ENCODE results near the gene NEURL1.

The NEURL1 gene

GRCh38 chr10:103548581-103549348 lies 55.3 kb downstream of the NEURL1 start:
- no peak for DNase-seq

DNA sequence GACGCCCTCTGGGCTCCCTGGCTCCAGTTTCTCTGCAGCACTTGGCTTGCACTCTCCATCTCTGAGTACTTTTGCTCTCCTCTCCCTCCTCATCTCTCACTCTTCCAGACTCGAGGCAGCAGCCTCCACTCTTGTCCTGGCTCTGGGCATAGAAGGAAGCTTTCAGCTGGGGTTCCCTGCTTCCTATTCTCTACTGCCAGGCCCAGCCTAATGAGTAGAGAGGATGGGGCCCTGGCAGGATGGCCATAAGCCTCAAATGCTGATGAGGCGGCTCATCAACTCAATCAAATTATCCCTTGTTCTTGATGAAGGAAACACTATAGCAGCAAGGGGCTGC lies 55.8 kb downstream of the NEURL1 start:
- no peak for DNase-seq

DNA sequence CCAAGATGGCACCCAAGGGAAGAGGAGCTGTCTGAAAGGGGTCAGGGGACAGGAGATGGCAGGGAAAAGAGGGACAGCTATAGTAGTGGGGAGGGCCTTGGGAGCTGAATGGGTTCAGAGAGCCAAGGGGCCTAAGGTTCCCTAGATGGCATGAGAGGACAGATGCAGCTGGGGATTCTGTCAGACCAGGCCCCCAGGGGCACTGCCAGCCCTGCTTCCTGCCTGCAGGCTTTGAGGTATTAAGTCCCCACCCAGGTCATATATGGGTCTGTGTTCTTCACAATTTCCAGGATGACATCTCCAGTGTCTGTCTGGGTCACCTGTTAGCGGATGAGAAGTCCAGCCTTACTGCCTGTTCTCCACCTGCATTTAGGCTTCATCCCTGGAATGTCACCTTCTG lies 56.7 kb downstream of the NEURL1 start:
- DNase-seq = no peak

DNA sequence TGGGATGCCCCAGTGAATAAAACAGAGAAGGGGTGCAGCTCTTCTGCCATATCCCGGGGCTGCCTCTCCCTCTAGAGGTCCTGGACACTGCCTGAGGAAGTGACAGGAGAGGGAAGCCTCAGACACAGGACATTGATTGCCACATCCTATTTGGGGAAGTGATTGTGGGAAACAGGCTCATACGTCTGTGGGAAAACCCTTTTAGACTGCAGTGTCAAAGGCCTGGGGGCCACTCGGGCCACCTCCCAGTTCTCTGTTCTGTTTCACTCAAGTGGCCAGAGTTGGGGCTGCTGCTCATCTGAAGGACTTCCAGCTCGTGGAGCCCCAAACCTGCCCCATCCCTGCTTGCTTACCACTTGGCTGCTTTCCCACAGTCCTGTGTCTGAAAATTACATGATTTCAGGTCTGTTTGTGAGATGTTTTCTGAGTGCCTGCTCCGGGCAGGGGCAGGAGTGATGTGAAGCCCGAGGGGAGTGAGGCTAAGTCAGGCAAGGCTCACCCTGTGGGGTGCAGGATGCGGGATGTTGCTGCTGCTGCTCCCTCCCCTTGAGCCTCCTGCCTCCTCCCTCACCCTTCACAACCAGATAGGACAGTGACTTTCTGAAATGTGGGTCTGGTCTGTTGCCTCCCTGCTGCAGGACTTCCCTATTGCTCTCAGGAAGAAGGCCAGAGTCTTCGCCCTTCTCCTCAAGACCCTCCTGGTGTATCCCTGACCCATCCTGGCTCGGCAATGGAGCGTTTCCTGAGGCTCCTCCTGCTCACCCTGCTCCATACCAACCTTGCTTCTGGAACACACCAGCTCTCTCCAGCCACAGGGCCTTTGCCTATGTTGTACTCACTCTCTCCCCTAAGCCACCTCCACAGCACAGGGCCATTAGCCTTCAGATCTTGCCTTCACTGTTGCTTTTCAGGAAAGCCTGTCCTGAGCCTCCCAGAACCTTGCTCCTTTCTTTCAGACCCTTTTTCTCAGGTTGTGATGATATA lies 58.4 kb downstream of the NEURL1 start:
- peak; percentile 15 for DNase-seq

DNA sequence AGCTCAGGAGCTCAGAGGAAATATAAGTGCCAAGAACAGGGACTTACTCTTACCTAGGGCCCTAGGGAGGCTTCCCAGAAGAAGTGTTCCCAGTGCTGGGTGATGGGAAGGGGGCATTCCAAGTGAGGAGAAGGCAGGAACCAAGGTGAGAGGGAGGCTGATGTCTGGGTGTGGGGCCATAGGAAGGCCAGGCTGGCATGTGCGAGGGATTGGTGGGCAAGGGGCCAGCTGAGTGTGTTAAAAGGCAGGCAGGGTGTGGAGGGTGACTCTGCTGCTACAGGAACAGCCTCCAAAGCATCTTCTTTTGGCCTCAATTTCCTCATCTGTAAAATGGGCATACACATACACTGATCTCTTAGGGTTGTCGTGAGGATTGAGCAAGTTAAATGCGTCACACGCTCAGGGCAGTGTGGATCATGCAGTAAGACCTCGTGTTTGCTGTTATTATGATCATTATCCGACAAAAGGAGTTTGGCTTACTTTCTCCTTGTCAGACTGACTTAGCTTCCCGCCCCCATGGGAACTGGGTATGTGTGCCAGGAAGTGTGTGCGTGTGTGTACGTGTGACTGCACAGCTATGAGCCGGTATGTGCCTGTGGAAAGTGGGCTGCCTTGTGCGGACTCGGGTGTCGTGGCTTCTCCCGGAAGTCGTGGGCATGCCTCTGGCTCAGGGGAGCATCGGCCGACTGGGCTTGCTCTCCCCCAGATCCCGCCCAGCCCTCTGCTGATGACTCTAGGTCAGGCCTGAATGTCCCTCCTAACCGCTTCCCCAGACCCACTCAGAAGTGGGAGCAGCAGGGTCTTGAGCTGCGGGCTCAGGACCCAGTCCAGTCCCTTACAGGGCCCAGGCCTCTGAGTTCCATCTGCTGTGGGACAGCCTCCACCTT lies 59.6 kb downstream of the NEURL1 start:
- DNase-seq = no peak

GRCh38 chr10:103553743-103554487 lies 60.4 kb downstream of the NEURL1 start:
- DNase-seq = no peak

- no peak for DNase-seq
These were observed 61.2 kb downstream of the NEURL1 start for GRCh38 chr10:103554488-103555324.

DNA sequence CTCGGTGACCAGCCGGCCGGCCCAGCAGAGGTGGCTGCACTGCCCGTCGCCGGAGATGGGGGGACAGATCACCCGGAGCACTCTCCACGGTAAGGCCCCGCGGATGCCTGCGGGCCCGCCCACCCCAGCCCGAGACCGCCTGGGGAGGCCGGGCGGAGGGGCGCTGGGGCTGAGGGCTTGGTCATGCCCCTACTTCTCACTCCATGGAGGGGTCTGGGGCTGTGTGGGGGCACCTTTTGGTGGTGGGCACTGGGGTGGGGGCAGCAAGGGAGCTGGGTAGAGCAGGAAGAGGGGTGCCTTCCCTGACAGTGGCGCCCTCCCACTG lies 61.8 kb downstream of the NEURL1 start:
- no peak for DNase-seq

GRCh38 chr10:103555712-103556111 lies 62.2 kb downstream of the NEURL1 start:
- DNase-seq = no peak

DNA sequence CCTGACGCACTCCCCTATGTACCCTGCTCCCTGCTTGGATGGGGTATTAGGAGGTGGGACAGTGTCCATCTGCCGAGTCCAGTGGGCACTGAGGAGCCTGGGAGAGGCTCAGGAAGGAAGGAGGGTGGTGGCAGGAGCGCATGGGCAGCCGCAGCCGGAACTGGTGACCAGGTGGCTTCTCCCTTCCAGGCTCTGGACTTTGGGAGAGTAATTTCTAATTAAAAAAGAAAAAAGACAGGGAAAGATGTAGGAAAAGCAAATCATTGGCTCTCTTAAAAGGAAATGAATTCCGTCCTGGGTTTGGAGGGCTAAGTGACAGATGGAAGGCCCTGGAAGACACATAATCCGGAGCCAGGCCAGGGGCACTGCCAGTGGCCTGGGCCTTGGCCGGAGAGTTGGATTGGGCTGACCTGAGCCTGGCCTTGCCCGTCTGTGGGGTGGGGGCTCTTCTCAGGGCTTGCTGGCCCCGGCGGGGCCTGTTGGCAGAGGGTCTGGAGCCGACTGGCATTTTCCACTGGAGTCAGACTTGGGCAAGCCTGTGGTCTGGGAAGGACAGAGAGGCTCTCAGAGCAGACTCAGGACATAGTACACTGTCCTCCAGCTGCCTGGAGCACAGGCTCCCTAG lies 63.0 kb downstream of the NEURL1 start:
- no peak for DNase-seq

- DNase-seq = no peak
These were observed 64.0 kb downstream of the NEURL1 start for GRCh38 chr10:103557455-103557854.

- no peak for DNase-seq
These were observed 65.4 kb downstream of the NEURL1 start for GRCh38 chr10:103558911-103559310.

- DNase-seq = no peak
These were observed 66.3 kb downstream of the NEURL1 start for GRCh38 chr10:103559776-103560175.

- DNase-seq = no peak
These were observed 67.4 kb downstream of the NEURL1 start for GRCh38 chr10:103560886-103561285.

DNA sequence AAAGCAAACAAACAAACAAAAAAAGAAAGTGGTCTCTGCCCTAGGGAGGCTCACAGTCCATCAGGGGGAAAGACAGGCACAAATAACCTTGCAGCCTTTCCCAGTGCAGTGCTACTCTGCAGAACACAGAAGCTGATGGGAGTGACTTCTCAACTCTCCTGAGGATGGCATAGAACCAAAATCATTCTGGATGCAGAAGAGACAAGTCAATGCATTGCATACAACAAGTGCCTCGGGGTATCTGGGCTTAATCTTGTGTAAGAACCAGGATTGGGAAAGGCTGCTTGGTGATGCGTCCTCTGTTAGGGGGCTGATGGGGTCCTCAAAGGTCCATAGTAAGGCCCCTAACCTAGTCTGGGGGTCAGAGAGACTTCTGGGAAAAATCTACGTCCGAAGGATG lies 68.9 kb downstream of the NEURL1 start:
- no peak for DNase-seq

- no peak for DNase-seq
These were observed 70.0 kb downstream of the NEURL1 start for GRCh38 chr10:103563231-103564115.

DNA sequence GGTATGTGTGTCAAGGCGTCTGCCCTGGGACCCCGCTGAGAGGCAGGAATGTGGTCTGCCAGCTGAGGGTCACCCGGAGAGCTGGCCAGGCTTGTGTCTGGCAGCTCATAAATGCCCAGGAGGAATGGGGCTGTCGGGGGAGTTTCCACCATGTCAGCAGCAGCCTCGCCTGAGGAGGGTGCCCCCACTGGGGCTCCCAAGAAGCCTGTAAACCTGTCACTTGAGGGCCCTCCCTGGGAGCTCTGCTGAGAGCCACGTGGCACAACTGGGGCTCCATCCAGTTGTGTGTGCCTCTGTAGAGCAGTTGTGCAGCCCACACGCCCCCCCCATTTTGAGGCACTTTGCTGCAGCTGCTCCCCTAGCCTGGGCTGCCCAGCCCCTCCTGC lies 70.6 kb downstream of the NEURL1 start:
- no peak for DNase-seq

GRCh38 chr10:103564776-103565520 lies 71.4 kb downstream of the NEURL1 start:
- no peak for DNase-seq

- DNase-seq = no peak
These were observed 73.0 kb downstream of the NEURL1 start for GRCh38 chr10:103566536-103566935.
